HCT116 (cell line): ENCODE data around the gene PGPEP1. TPM values are rescaled to one million over a fixed set of nuclear protein-coding genes. Genes with fewer than 3 reads are reported as not detected.
A peak's percentile ranks its signal among the peaks of the same experiment; 100 is the strongest.

ENCODE experiments used
- ATAC-seq: fragments of 200-7000 bp; cut with Tn5 transposase; 2 replicates; pipeline ENCODE4 v1.9.1; 2020; ENCODE audit warnings: mild to moderate bottlenecking, moderate library complexity
- BruUV-seq: library from RNA; stranded (reverse); fragments of 400-500 nt; replicated peaks from 2 replicates; lab custom pipeline; 2021; lab: Mats Ljungman, UMichigan
- CTCF ChIA-PET: fragments of 300-600 bp; sonication (Branson Sonifier 250); formaldehyde crosslinking; loops from one replicate; lab custom pipeline; 2021; ENCODE audit warnings: antibody characterized with exemption; lab: Charles Lee
- POLR2A ChIA-PET: fragments of 300-600, 350-600 bp; sonication (Branson Sonifier 250); formaldehyde crosslinking; loops from one replicate; lab custom pipeline; 2021; ENCODE audit warnings: antibody characterized with exemption; lab: Charles Lee
- RAD21 ChIA-PET, 2 experiments: fragments of 300-600 bp; sonication (Branson Sonifier 250); formaldehyde crosslinking; loops; one replicate each; lab custom pipeline; 2023; ENCODE audit warnings: low total read pairs in 2 of 2; ENCODE audit not compliant: uncharacterized antibody in 2 of 2, unreplicated experiment in 2 of 2, low non-redundant PET in 1 of 2; lab: Charles Lee
- DNase-seq: peaks from one replicate; pipeline ENCODE4 v3.0.0-alpha.2; 2010; ENCODE audit warnings: low read depth, low spot score
- H2AFZ ChIP-seq: fragments of 200-600 bp; shearing (Covaris generic), sonication (generic); 2 replicates; pipeline ENCODE4 v1.6.1; 2017; ENCODE audit warnings: low read depth, mixed run types, mixed read lengths, antibody characterized with exemption, low read length; ENCODE audit not compliant: poor library complexity, severe bottlenecking
- H3K27ac ChIP-seq: 2 replicates; pipeline ENCODE4 v1.5.1; 2012; ENCODE audit warnings: low read depth, low read length
- H3K27me3 ChIP-seq: fragments of 200-600 bp; sonication (generic); 2 replicates; pipeline ENCODE4 v1.6.1; 2016; ENCODE audit warnings: mixed run types, low read length, mixed read lengths; ENCODE audit not compliant: insufficient read depth
- H3K36me3 ChIP-seq, 2 experiments: fragments of 200-500 bp in 1 of 2; fragments of 200-600 bp in 1 of 2; sonication (Bioruptor generic) in 1 of 2; sonication (generic) in 1 of 2; 2 replicates each; pipeline versions ENCODE4 v1.5.1 to v1.6.1; 2014 to 2016; ENCODE audit warnings: low read length in 2 of 2, inconsistent platforms in 1 of 2, mixed read lengths in 1 of 2, mixed run types in 1 of 2; ENCODE audit not compliant: insufficient read depth in 2 of 2, control insufficient read depth in 1 of 2
- H3K4me1 ChIP-seq, 2 experiments: fragments of 200-600 bp in 1 of 2; sonication (generic) in 1 of 2; 2 replicates each; pipeline versions ENCODE4 v1.5.1 to v1.6.1; 2012 to 2017; ENCODE audit warnings: low read length in 2 of 2, inconsistent platforms in 1 of 2, mild to moderate bottlenecking in 1 of 2, mixed read lengths in 1 of 2, mixed run types in 1 of 2, moderate library complexity in 1 of 2; ENCODE audit not compliant: insufficient read depth in 2 of 2, control insufficient read depth in 1 of 2
- H3K4me2 ChIP-seq: fragments of 200-600 bp; sonication (generic); 2 replicates; pipeline ENCODE4 v1.6.1; 2017; ENCODE audit warnings: mixed run types, low read length, mixed read lengths
- H3K4me3 ChIP-seq, 2 experiments: fragments of 200-600 bp in 1 of 2; sonication (generic) in 1 of 2; replicated peaks in 1 of 2; 2 replicates each; pipeline ENCODE4 v1.5.1; 2011 to 2016; ENCODE audit warnings: low read length in 2 of 2, control low read depth in 1 of 2, low read depth in 1 of 2, mild to moderate bottlenecking in 1 of 2, mixed read lengths in 1 of 2, mixed run types in 1 of 2
- H3K79me2 ChIP-seq: fragments of 200-600 bp; sonication (generic); 2 replicates; pipeline ENCODE4 v1.6.1; 2017; ENCODE audit warnings: mild to moderate bottlenecking, mixed run types, low read length, moderate library complexity, mixed read lengths; ENCODE audit not compliant: insufficient read depth
- H3K9ac ChIP-seq: fragments of 200-600 bp; sonication (generic); 2 replicates; pipeline ENCODE4 v1.6.1; 2016; ENCODE audit warnings: low read length, mixed read lengths
- H3K9me2 ChIP-seq: fragments of 200-600 bp; sonication (generic), shearing (Covaris generic); 2 replicates; pipeline ENCODE4 v1.6.1; 2017; ENCODE audit warnings: mixed run types, mild to moderate bottlenecking, moderate library complexity; ENCODE audit not compliant: insufficient read depth
- H3K9me3 ChIP-seq, 2 experiments: fragments of 200-500 bp in 1 of 2; fragments of 200-600 bp in 1 of 2; sonication (Bioruptor generic) in 1 of 2; sonication (generic) in 1 of 2; 2 replicates each; pipeline ENCODE4 v1.6.1; 2014 to 2017; ENCODE audit warnings: low read length in 2 of 2, mixed read lengths in 2 of 2, inconsistent platforms in 1 of 2, low read depth in 1 of 2, mild to moderate bottlenecking in 1 of 2, mixed run types in 1 of 2, moderate library complexity in 1 of 2; ENCODE audit not compliant: control insufficient read depth in 1 of 2, insufficient read depth in 1 of 2
- H4K20me1 ChIP-seq: fragments of 200-600 bp; sonication (generic), shearing (Covaris generic); 2 replicates; pipeline ENCODE4 v1.6.1; 2017; ENCODE audit warnings: mixed run types, mild to moderate bottlenecking, moderate library complexity; ENCODE audit not compliant: insufficient read depth
- ATF3 ChIP-seq: IDR thresholded peaks from 2 replicates; pipeline ENCODE4 v1.6.1; 2012
- CBX3 ChIP-seq: IDR thresholded peaks from 2 replicates; pipeline ENCODE4 v1.6.1; 2012; ENCODE audit warnings: low read depth
- CEBPB ChIP-seq: IDR thresholded peaks from 2 replicates; pipeline ENCODE4 v1.6.1; 2012; ENCODE audit warnings: low read depth
- EGR1 ChIP-seq: IDR thresholded peaks from 2 replicates; pipeline ENCODE4 v1.6.1; 2012; ENCODE audit warnings: low read depth
- ELF1 ChIP-seq: IDR thresholded peaks from 2 replicates; pipeline ENCODE4 v1.6.1; 2012; ENCODE audit warnings: low read depth, borderline replicate concordance
- EZH2phosphoT487 ChIP-seq: fragments of 200-600 bp; IDR thresholded peaks from 2 replicates; pipeline ENCODE4 v1.6.1; 2018; ENCODE audit warnings: antibody characterized with exemption, borderline replicate concordance
- JUND ChIP-seq: IDR thresholded peaks from 2 replicates; pipeline ENCODE4 v1.6.1; 2012
- POLR2A ChIP-seq: IDR thresholded peaks from 2 replicates; pipeline ENCODE4 v1.7.0; 2011; ENCODE audit warnings: borderline replicate concordance; ENCODE audit not compliant: insufficient read depth, insufficient read length; ENCODE audit errors: extremely low read depth
- POLR2AphosphoS5 ChIP-seq: IDR thresholded peaks from 2 replicates; pipeline ENCODE4 v1.6.1; 2011; ENCODE audit warnings: mild to moderate bottlenecking, low read depth, low read length, moderate library complexity
- RAD21 ChIP-seq: IDR thresholded peaks from 2 replicates; pipeline ENCODE4 v1.6.1; 2012; ENCODE audit warnings: low read depth, mild to moderate bottlenecking
- SIN3A ChIP-seq: IDR thresholded peaks from 2 replicates; pipeline ENCODE4 v1.6.1; 2012; ENCODE audit warnings: low read depth
- SP1 ChIP-seq: IDR thresholded peaks from 2 replicates; pipeline ENCODE4 v1.6.1; 2012; ENCODE audit warnings: low read depth
- SRF ChIP-seq: IDR thresholded peaks from 2 replicates; pipeline ENCODE4 v1.6.1; 2012; ENCODE audit warnings: low read depth
- ZNF274 ChIP-seq: fragments of 200-500 bp; sonication (Bioruptor generic); IDR thresholded peaks from 2 replicates; pipeline ENCODE4 v1.6.1; 2014; ENCODE audit warnings: mild to moderate bottlenecking, low read depth, low read length, inconsistent platforms
- intact Hi-C: fragments of 100-400 bp; cut with micrococcal nuclease; formaldehyde crosslinking; loops from 2 replicates; pipeline ENCODE4 v1.10.0; 2022
- total RNA-seq: library from RNA; stranded (reverse); gene quantifications from one replicate; pipeline ENCODE4 v1.2.1, GENCODE V29; 2021; ENCODE audit not compliant: unreplicated experiment
- TF ChIP-seq, protein P1 (sequence below): IDR thresholded peaks from 2 replicates; pipeline ENCODE4 v1.6.1; 2011; ENCODE audit warnings: mild to moderate bottlenecking, low read length, moderate library complexity; ENCODE audit not compliant: insufficient replicate concordance; ENCODE audit errors: extremely low read depth

PGPEP1 gene
- total RNA-seq, 1 experiment from 2014 or later: 30.9 TPM

DNA sequence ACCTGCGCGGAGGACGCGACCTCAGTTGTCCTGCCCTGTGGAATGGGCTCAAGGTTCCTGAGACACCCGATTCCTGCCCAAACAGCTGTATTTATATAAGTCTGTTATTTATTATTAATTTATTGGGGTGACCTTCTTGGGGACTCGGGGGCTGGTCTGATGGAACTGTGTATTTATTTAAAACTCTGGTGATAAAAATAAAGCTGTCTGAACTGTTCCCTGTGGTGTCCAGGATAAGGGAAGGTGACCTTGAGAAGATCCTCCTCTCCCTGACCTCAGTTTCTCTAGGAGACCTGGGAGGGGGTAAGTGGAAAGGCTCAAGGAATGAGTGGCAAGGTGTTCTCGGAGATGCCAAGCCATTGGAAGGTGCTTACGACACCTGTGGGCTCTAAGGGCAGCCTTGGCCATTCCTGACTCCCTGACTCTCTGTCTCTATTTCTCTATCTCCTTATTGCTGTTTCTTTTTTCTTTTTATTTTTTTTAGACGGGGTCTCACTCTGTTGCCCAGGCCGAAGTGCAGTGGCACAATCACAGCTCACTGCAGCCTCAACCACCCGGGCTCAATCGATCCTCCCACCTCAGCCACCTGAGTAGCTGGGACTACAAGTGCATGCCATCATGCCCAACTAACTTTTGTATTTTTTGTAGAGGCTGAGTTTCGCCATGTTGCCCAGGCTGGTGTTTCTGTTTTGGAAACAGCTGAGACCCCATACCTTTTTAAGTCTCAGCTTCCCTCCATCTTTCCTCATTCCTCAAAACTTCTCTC, 48.7 kb downstream of the PGPEP1 start:
- no peak overlapping the region for H2AFZ ChIP-seq
- H3K4me2 ChIP-seq: peak overlapping the region; percentile 96
- peaks cover 16% of the 10 kb centered on the region for H3K79me2 ChIP-seq
- no peaks in the 10 kb centered on the region for H3K27me3 ChIP-seq
- H3K36me3 ChIP-seq: peaks cover 0 to 6% of the 10 kb centered on the region in 2 experiments; a peak in 2 of 4 replicates
- ATAC-seq: no peak
- CTCF ChIA-PET: interaction anchor here (0.8 to 2.6 kb wide), 10 partner anchors 9 to 110 kb away, joined by 3 to 11 read pairs (median 4); partner anchors contain the start of gene SSBP4
- RAD21 ChIA-PET: interaction anchor here in 1 of 2 experiments (0.9 kb wide), 1 partner anchor 24 kb away, joined by 4 read pairs; no protein-coding TSS in a partner anchor
- H3K9ac ChIP-seq: peak overlapping the region; percentile 71; the same call in 1 of the 2 replicates
- H3K4me3 ChIP-seq: peak overlapping the region in 1 of 2 experiments; percentile 71; a peak in 2 of 4 replicates
- POLR2A ChIA-PET: interaction anchor here (0.7 to 5.7 kb wide), 18 partner anchors 8 to 113 kb away, joined by 3 to 58 read pairs (median 4); partner anchors contain the start of genes IQCN and JUND
- H4K20me1 ChIP-seq: no peaks in the 10 kb centered on the region
- no peak for DNase-seq
- no peaks in the 10 kb centered on the region for H3K9me3 ChIP-seq
- TF ChIP-seq ELF1 (no peak; the same call in 1 of the 2 replicates), POLR2AphosphoS5 (peak; percentile 64), SIN3A (peak; percentile 4; the same call in 1 of the 2 replicates), JUND (0 out of 2 replicates have a peak, but pooled peaks have one; percentile 7)
- TF ChIP-seq, all 23 proteins: peak for 3
- peak overlapping the region; percentile 82 for H3K27ac ChIP-seq
- H3K9me2 ChIP-seq: no peaks in the 10 kb centered on the region
- BruUV-seq: no TSS peak
- intact Hi-C loops: no loop called here
- H3K4me1 ChIP-seq: peaks cover 32 to 72% of the 10 kb centered on the region in 2 experiments

DNA sequence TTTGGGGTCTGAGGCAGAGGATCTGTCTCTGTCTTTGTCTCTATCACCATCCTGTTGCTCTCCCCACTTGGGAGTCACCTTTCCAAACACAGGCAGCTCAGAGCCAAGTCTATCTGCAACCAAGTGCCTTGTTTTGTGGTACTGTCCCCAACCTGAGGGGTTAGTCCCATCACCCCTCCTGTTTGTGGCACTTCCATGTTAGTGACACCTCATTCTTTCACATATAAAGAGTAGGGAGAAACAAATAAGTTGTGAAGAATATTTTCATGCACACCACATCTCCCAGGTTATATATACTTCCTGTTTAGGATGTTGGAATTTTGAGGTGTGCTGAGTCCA, 49.3 kb downstream of the PGPEP1 start:
- H3K36me3 ChIP-seq: peaks cover 0 to 6% of the 10 kb centered on the region in 2 experiments; a peak in 2 of 4 replicates
- no peaks in the 10 kb centered on the region for H3K27me3 ChIP-seq
- no peak for TF ChIP-seq SRF
- TF ChIP-seq SIN3A: no peak
- no peak for TF ChIP-seq CEBPB
- no peak for TF ChIP-seq EZH2phosphoT487
- TF ChIP-seq EGR1: no peak
- TF ChIP-seq RAD21: no peak
- TF ChIP-seq JUND: no peak
- TF ChIP-seq CBX3: no peak
- TF ChIP-seq ZNF274: no peak
- no peak for TF ChIP-seq POLR2A
- TF ChIP-seq ATF3: no peak
- TF ChIP-seq, protein P1, sequence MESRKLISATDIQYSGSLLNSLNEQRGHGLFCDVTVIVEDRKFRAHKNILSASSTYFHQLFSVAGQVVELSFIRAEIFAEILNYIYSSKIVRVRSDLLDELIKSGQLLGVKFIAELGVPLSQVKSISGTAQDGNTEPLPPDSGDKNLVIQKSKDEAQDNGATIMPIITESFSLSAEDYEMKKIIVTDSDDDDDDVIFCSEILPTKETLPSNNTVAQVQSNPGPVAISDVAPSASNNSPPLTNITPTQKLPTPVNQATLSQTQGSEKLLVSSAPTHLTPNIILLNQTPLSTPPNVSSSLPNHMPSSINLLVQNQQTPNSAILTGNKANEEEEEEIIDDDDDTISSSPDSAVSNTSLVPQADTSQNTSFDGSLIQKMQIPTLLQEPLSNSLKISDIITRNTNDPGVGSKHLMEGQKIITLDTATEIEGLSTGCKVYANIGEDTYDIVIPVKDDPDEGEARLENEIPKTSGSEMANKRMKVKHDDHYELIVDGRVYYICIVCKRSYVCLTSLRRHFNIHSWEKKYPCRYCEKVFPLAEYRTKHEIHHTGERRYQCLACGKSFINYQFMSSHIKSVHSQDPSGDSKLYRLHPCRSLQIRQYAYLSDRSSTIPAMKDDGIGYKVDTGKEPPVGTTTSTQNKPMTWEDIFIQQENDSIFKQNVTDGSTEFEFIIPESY: no peak
- TF ChIP-seq SP1: no peak; the same call in 1 of the 2 replicates
- TF ChIP-seq, all 23 proteins: peak for 0
- BruUV-seq: no TSS peak
- ChIA-PET POLR2A (interaction anchor here (0.7 to 5.7 kb wide), 15 partner anchors 9 to 114 kb away, joined by 3 to 58 read pairs (median 3); partner anchors contain the start of genes IQCN and LSM4), RAD21 (no interaction called here), CTCF (interaction anchor here (0.8 to 2.6 kb wide), 9 partner anchors 11 to 110 kb away, joined by 3 to 11 read pairs (median 3); partner anchors contain the start of gene SSBP4)
- intact Hi-C loops: no loop called here
- DNase-seq (no peak), ATAC-seq (no peak)
- Histone ChIP-seq H3K27ac (peak overlapping the region; percentile 82), H3K4me1 (peaks cover 27 to 66% of the 10 kb centered on the region in 2 experiments), H3K79me2 (peaks cover 16% of the 10 kb centered on the region), H4K20me1 (no peaks in the 10 kb centered on the region), H3K4me2 (no peak overlapping the region), H3K9me3 (no peaks in the 10 kb centered on the region), H3K9ac (no peak overlapping the region), H2AFZ (no peak overlapping the region), H3K4me3 (no peak overlapping the region), H3K9me2 (no peaks in the 10 kb centered on the region)
